22Rv1 (cell line): Measurements from ENCODE around the gene PBX2.

Experiments
- ZFX ChIP-seq: fragments of 450-650 bp; IDR thresholded peaks from 2 replicates; pipeline ENCODE4 v1.6.1; 2017; ENCODE audit warnings: antibody characterized with exemption, borderline replicate concordance
- TF ChIP-seq, protein P1 (sequence below): fragments of 450-650 bp; IDR thresholded peaks from 2 replicates; pipeline ENCODE4 v1.5.1; 2017; ENCODE audit warnings: mild to moderate bottlenecking

DNA sequence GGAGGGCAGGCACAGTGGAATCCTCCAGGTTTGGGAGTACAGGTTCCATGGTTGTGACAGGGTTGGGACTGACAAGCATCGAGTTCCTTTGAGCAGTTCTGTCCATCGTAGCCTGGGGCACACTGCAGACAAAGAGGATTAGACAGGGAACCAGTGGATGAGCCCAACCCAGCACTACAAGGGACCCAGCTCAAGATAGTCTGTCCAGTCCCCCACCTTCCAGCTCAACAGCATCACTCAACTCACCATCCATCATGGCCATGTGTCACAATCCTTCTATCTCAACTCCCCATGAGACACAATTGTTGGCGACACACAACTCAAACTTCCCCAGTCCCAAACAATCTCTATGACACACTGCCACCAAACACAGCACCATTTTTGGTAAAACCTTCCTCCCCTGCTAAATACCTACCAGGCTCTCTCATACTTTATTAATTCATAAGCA is 14.3 kb upstream of the PBX2 start:
- TF ChIP-seq, protein P1, sequence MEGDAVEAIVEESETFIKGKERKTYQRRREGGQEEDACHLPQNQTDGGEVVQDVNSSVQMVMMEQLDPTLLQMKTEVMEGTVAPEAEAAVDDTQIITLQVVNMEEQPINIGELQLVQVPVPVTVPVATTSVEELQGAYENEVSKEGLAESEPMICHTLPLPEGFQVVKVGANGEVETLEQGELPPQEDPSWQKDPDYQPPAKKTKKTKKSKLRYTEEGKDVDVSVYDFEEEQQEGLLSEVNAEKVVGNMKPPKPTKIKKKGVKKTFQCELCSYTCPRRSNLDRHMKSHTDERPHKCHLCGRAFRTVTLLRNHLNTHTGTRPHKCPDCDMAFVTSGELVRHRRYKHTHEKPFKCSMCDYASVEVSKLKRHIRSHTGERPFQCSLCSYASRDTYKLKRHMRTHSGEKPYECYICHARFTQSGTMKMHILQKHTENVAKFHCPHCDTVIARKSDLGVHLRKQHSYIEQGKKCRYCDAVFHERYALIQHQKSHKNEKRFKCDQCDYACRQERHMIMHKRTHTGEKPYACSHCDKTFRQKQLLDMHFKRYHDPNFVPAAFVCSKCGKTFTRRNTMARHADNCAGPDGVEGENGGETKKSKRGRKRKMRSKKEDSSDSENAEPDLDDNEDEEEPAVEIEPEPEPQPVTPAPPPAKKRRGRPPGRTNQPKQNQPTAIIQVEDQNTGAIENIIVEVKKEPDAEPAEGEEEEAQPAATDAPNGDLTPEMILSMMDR, result no peak
- no peak for TF ChIP-seq ZFX
